ENCODE measurements around the gene DSCAML1. TPM values are rescaled to one million over a fixed set of nuclear protein-coding genes. Genes with fewer than 3 reads are reported as not detected.

DSCAML1 gene
- total RNA-seq, 2 donors from 2014 or later: 2.5 to 5.0 TPM

DNA sequence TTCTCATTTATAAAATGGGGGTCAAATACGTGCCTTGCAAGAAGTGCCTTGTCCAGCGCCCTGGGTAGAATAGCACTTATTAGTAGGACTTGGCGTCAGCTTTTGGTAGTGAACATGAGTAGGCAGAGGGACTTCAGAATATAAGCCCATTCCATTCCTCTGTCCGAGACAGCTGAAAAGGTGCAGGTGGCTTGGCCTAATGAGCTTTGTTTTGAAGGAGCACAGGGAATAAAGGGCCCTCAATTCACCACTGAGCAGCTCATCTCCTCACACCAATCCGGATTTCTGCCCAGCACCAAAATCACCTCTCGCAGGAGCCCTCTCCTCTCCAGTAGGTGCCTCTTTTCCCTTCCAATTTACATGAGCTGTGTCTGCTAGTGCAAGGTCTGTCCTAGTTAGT lies 91.2 kb downstream of the DSCAML1 start:
- H3K27ac Mint-ChIP-seq: no peak overlapping the region
- ATAC-seq: no peak
- H3K36me3 Mint-ChIP-seq: no peaks in the 10 kb centered on the region
- no peak for DNase-seq (ENCODE audit: low spot score in 2 of 2)
- H3K9me3 Mint-ChIP-seq: no peaks in the 10 kb centered on the region

DNA sequence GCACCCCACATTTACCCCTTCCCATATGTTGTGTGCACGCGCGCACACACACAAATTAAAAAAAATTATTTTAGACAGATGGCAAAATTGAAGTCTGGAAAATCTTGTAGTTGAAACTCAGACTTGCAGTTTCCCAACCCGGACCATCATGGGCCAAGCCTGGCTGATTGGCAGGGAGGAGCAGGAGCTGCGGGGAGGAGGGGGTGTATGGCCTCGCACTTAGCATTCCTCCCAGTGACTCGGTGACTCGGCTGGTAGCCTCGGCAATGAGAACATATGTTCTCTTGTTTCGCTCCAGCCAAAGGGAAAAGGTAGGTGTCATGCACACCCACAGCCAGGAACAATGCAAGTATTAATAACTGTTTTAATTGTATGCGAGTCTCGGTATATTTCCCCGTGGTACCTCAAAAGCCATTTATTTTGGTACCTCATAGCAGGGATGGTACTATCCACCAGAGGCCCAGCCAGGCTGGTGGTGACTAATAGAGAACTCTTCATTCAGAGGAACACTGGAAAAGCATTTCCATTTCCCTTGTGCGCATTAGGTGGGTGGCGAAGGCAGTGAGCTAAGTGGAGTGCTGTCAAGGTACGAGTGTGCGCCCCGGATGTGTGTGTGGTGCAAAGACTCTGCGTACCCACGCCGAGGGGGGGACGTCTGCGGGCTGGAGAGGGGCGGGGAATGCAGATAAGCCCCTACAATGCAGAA lies 92.5 kb downstream of the DSCAML1 start:
- DNase-seq (ENCODE audit: low spot score in 2 of 2) (no peak), ATAC-seq (no peak)
- H3K27ac Mint-ChIP-seq: no peak overlapping the region
- H3K36me3 Mint-ChIP-seq: no peaks in the 10 kb centered on the region
- H3K9me3 Mint-ChIP-seq: no peaks in the 10 kb centered on the region

GRCh38 chr11:117702946-117703598 lies 93.9 kb downstream of the DSCAML1 start:
- no peak for DNase-seq (ENCODE audit: low spot score in 2 of 2)
- no peak for ATAC-seq
- Mint-ChIP-seq H3K27ac (no peak overlapping the region), H3K36me3 (no peaks in the 10 kb centered on the region), H3K9me3 (no peaks in the 10 kb centered on the region)

DNA sequence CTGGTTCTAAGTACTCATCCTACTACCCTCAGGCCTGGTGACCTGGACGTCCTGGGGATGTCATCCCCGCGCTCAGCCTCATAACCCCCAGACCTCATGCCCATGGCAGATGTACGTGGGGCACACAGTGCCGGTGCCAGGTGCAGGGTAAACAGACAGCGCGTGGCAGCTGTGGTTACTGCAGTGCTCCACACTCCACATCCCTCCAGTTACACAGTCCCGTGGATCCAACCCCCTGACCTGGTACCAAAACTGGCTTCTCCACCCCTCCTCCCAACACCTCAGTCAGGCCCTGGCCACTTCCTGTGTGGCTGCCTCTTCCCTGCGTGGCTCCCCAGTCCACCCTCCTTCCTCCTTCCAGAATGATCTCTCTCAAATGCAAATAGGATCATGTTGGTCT lies 95.2 kb downstream of the DSCAML1 start:
- Mint-ChIP-seq H3K36me3 (no peaks in the 10 kb centered on the region), H3K27ac (peak overlapping the region in 1 of 2 donors; percentile 16), H3K9me3 (no peaks in the 10 kb centered on the region)
- ATAC-seq (no peak), DNase-seq (ENCODE audit: low spot score in 2 of 2) (no peak)

DNA sequence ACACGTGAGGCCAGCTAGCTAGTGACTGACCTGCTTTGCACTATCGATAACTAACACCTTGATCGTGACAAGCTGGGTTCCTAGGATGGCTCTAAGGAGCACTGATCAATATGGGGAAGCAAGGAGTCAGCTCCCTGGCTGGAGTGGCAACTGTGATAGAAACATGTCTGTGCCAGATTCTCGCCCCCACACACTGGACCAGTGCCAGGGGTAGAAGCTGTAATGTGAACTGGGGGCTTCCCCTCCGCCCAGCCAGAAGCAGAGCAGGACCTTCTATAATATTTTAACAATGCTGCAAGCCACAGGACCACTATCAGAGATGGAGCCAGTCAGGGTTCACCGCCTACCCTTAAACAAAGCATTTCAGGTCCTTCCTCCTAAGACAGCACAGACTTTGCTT lies 96.5 kb downstream of the DSCAML1 start:
- Mint-ChIP-seq H3K36me3 (no peaks in the 10 kb centered on the region), H3K27ac (no peak overlapping the region), H3K9me3 (no peaks in the 10 kb centered on the region)
- no peak for DNase-seq (ENCODE audit: low spot score in 2 of 2)
- no peak for ATAC-seq

DNA sequence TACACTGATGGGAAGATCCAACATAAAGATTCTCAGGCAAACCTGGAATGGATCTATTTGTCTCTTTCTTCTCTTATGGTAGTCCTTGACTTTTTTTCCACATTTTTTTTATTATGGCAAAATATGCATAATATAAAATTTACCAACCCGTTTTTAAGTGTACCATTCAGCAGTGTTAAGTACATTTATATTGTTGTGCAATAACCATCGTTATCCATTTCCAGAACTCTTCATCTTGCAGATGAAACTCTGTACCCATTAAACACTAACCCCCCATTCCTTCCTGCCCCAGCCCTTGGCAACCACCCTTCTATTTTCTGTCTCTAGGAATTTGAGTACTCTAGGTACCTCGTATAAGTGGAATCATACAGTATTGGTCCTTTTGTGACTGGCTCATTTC lies 99.7 kb downstream of the DSCAML1 start:
- H3K27ac Mint-ChIP-seq: no peak overlapping the region
- no peak for ATAC-seq
- no peak for DNase-seq (ENCODE audit: low spot score in 2 of 2)
- no peaks in the 10 kb centered on the region for H3K36me3 Mint-ChIP-seq
- H3K9me3 Mint-ChIP-seq: no peaks in the 10 kb centered on the region

GRCh38 chr11:117696540-117696939 lies 100.5 kb downstream of the DSCAML1 start:
- Mint-ChIP-seq H3K27ac (no peak overlapping the region), H3K9me3 (no peaks in the 10 kb centered on the region), H3K36me3 (no peaks in the 10 kb centered on the region)
- DNase-seq (ENCODE audit: low spot score in 2 of 2): no peak
- no peak for ATAC-seq

DNA sequence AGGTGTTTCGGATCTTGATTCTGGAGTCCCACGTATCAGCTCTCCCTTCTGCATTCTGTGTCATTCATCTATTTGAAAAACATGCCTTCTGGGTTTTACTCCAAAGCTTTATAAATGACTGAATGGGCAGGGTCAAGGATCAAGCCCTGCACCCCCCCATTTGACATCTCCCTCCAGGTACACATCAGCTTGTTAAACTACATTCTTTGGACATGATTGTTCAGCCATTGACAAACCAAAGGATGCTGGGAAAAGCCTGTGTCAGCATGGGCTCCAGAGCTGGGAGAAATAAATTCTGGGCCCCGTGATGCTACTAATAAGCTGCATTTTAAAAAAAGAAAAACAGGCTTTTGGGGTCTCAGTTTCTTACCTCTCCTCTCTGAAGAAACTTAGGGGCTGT lies 103.7 kb downstream of the DSCAML1 start:
- H3K9me3 Mint-ChIP-seq: no peaks in the 10 kb centered on the region
- no peaks in the 10 kb centered on the region for H3K36me3 Mint-ChIP-seq
- no peak for DNase-seq (ENCODE audit: low spot score in 2 of 2)
- no peak overlapping the region for H3K27ac Mint-ChIP-seq
- ATAC-seq: no peak

- Mint-ChIP-seq H3K9me3 (no peaks in the 10 kb centered on the region), H3K27ac (no peak overlapping the region), H3K36me3 (no peaks in the 10 kb centered on the region)
- ATAC-seq: no peak
- no peak for DNase-seq (ENCODE audit: low spot score in 2 of 2)
Measured at GRCh38 chr11:117691516-117691915, 105.5 kb downstream of the DSCAML1 start.

DNA sequence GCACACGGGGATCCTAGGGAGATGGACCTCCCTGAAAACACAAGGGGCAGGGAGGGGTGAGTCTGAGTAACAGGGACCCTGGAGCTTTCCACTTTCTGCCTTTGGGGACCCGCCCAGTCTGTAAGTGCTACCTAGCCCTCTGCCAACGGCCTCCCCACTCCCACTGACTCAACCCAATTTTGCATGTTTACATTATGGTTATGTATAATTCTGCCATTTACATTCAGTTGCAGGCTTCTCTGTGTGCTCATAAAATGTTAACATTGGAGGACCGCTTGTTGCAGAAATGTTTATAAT lies 105.8 kb downstream of the DSCAML1 start:
- H3K9me3 Mint-ChIP-seq: no peaks in the 10 kb centered on the region
- H3K36me3 Mint-ChIP-seq: no peaks in the 10 kb centered on the region
- no peak overlapping the region for H3K27ac Mint-ChIP-seq
- no peak for DNase-seq (ENCODE audit: low spot score in 2 of 2)
- no peak for ATAC-seq

GRCh38 chr11:117690484-117691217 lies 106.4 kb downstream of the DSCAML1 start:
- no peaks in the 10 kb centered on the region for H3K36me3 Mint-ChIP-seq
- no peak for ATAC-seq
- H3K27ac Mint-ChIP-seq: no peak overlapping the region
- H3K9me3 Mint-ChIP-seq: no peaks in the 10 kb centered on the region
- DNase-seq (ENCODE audit: low spot score in 2 of 2): no peak

DNA sequence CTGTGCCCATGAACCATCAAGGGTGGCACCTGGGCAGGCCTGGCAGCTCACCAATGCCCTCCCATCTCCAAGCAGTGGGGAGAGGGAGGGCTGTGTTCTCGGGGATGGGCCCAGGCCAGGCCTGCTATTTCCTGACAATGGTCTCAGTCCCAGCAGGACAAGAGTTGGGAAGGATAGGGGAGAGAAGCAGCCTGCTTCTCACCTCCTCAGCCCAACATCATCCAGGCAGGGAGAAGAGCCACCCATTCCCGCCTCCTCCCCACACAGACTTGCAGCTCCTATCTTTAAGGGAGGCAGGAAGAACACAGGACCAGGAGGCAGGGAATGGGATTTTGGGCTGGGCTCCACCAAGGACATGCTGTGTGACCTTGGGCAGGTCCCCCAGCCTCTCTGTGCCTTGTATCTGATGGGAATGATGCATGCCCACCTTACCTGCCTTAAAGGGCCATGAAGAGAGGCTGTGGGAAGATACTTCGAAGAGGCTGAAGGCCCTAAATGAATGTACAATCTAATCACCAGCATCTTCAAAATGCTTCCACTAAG lies 108.7 kb downstream of the DSCAML1 start:
- DNase-seq (ENCODE audit: low spot score in 2 of 2) (no peak), ATAC-seq (no peak)
- no peak overlapping the region for H3K27ac Mint-ChIP-seq
- no peaks in the 10 kb centered on the region for H3K9me3 Mint-ChIP-seq
- no peaks in the 10 kb centered on the region for H3K36me3 Mint-ChIP-seq

DNA sequence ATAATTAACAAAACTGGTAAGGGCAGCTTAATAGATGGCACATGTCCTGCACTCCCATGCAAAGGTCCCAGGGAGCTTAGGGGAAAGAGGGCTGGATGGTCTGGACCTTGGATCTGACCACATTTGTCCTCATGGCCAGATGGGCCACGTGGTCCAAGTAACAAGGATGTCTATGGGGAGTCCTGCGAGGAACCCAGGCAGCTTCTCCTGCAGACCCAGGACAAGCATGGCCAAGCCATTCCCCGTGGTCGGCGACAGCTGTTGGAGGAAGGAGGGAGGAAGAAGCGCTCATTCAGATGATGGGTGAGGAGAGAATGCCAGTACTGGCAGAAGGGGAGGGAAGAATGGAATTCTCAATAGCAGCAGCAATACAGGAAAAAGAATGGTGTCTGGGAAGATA lies 109.2 kb downstream of the DSCAML1 start:
- Mint-ChIP-seq H3K36me3 (no peaks in the 10 kb centered on the region), H3K9me3 (no peaks in the 10 kb centered on the region), H3K27ac (no peak overlapping the region)
- ATAC-seq (no peak), DNase-seq (ENCODE audit: low spot score in 2 of 2) (no peak)

DNA sequence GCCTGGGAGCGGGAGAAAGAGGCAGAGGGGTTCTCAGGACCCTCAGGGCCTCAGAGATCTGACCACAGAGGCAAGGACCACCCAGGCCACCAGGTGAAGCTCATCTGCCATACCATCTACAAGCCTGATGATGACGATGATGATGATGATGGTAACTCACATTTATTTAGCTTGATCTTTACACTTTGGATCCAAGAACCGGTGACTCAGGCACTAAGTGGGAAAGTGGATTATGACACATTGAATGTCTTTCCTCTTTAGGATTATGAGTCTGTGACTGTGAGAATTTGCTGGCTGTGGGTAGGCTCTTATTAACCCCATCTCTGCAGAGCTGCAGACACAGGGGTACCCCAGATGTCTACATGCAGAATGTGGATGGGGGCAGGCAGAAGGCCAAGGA lies 110.3 kb downstream of the DSCAML1 start:
- ATAC-seq: no peak
- Mint-ChIP-seq H3K36me3 (no peaks in the 10 kb centered on the region), H3K9me3 (no peaks in the 10 kb centered on the region), H3K27ac (peak overlapping the region in 1 of 2 donors; percentile 32)
- DNase-seq (ENCODE audit: low spot score in 2 of 2): no peak

DNA sequence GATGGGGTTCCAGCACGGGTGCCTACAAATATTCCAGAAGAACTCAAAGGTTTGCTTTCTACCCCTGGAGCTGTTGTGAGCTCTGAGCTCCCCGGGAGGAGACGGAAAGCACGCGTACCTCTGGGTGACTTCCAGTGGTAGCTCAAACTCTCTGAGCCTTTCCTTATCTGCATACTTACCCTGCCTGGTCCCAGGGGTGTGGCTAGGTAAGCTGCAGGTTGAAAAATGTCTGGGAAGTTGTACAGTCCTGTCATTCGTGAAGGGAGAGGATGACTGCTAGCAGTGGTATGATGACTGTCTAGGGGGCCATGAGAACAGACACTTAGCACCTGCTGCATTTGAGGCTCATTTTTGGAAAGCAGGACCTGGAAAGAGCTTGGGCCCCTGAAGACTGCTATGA lies 111.5 kb downstream of the DSCAML1 start:
- Mint-ChIP-seq H3K27ac (no peak overlapping the region), H3K9me3 (no peaks in the 10 kb centered on the region), H3K36me3 (no peaks in the 10 kb centered on the region)
- DNase-seq (ENCODE audit: low spot score in 2 of 2) (no peak), ATAC-seq (no peak)

DNA sequence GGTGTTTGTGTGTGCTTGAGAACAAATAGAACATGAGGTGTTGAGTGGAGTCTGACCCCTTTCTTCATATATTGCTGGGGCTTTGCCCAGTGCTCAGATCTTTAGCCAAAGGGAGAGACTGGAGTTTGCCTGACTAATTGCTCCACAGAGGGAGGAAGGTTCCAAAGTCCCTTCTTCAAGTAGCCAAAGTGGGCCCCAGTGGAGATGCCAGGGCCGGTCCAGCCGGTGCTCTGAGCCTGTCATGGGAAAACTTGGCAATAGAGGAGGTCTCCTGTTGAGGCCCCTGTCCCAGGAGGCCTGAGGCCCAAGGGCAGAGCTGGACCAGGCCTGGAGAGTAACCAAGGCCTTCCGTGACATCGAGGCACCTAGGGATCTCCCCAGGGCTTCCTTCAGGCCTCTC lies 112.3 kb downstream of the DSCAML1 start:
- DNase-seq (ENCODE audit: low spot score in 2 of 2) (no peak), ATAC-seq (no peak)
- Mint-ChIP-seq H3K36me3 (no peaks in the 10 kb centered on the region), H3K27ac (no peak overlapping the region), H3K9me3 (no peaks in the 10 kb centered on the region)

GRCh38 chr11:117684111-117684510 lies 112.9 kb downstream of the DSCAML1 start:
- Mint-ChIP-seq H3K36me3 (no peaks in the 10 kb centered on the region), H3K9me3 (no peaks in the 10 kb centered on the region), H3K27ac (no peak overlapping the region)
- no peak for DNase-seq (ENCODE audit: low spot score in 2 of 2)
- no peak for ATAC-seq

- no peak for DNase-seq (ENCODE audit: low spot score in 2 of 2)
- ATAC-seq: no peak
- Mint-ChIP-seq H3K9me3 (no peaks in the 10 kb centered on the region), H3K27ac (no peak overlapping the region), H3K36me3 (no peaks in the 10 kb centered on the region)
Measured at GRCh38 chr11:117681438-117681837, 115.6 kb downstream of the DSCAML1 start.

Measured in activated naive CD4-positive, alpha-beta T cell treated with anti-CD3 and anti-CD28 coated beads, Interleukin-2, amount 50 U/mL, for 72 hours (primary cell).